ENCODE results near the gene ABLIM1.

The ABLIM1 gene

DNA sequence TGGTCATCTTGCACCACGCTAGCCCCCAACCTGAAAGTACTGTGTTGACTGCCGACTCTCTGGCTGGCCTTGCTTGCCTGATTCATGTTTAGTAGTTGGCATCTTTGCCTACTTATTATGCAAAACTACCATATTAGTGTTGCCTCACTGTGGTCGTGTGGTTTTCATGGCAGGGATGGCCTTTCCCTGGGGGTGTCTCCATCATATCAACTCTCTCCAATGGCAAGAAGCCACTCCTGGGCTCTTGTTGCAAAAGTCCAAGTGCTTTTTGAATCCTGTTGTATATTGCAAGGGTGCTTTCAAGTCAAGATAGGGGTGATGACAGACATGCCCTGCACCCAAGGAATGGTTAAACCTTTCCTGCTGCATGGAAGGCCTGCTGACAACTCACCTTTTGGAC is 39.4 kb downstream of the ABLIM1 start:
- DNase-seq: no peak

DNA sequence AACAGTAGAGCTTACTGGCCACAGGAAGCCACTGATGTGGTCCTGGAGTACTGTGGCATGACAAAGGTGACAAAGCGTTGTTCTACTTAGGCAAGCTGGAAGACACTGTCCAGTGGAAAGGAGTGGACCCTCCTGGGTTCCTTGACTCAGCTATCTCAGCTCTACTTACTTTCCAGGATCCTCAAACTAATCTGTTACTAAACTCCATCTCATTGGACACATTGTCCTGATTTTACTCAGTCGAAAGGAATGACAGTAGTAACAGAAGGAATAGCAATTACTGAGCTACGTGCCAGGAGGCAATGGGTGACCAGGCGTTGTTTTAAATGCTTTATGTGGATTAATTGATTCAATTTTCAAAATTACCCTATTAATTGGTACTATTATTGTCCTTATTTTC is 41.6 kb downstream of the ABLIM1 start:
- DNase-seq: no peak

DNA sequence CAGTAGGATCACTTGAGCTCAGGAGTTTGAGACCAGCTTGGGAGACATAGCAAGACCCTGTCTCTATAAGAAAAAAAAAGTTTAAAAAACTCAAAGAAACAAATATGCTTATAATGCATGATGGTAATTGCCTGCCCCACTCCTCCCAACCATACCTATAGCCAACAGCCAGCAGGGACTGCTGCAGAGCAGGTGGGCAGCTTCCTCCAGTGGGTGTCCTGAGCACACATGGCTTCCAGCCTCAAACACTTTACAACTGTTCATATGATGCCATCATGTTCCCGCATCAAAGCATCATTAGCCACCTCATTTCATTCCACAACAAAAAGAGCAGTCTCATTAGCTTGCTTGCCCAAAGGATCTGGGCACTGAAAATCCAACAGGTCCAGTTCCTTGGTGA is 42.0 kb downstream of the ABLIM1 start:
- no peak for DNase-seq

DNA sequence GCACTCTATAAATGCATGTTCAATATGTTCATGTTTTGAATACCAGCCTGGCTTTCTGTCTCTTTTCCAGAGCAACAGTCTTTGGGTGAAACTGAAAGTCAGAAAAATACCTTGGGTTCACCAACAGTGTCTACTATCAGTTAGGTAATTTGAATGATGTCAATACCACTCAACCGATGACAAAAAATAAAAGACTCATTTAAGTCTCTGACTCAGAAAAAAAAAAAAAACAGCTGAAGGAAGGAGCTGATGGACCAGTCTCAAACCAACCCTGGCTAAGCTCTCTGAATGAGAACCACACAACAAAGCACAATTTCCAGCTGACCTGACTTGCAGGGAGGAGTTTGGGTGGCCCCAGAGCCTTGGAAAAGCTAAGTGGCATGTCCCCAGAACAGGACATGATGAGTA is 42.5 kb downstream of the ABLIM1 start:
- DNase-seq: no peak

DNA sequence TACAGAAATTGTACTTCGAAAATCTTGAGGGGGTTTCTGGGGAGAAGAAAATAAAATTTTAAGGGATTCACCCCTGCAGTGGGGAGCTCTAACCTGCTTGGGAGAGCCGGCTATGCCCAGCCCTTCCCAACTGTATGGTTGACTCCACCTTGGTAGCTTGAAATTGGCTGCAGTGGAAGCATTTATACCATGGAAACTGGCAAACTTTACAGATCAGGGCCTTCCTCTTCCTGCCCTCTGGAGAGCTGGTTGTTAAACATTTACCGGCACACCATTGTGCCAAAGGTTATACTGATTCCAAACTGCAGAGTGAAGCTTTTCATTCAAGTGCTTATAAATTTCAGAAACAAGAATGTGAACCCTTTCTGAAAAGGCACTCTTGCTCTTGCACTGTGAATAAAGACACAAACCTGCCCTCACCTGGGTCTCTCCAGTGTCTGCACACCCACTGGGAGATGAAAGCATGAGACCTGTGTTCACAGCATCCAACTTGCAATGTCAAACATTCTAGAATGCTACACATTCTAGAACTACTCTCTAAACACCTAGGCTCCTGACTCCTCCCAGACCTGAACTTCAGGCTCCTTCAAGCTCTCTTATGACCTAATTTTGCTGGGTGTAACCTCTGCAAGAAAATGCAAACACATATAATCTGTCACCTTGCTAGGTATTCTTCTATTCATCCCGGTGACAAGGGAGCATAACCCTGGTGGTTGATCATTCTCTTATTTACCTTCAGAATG is 44.7 kb downstream of the ABLIM1 start:
- DNase-seq: no peak

DNA sequence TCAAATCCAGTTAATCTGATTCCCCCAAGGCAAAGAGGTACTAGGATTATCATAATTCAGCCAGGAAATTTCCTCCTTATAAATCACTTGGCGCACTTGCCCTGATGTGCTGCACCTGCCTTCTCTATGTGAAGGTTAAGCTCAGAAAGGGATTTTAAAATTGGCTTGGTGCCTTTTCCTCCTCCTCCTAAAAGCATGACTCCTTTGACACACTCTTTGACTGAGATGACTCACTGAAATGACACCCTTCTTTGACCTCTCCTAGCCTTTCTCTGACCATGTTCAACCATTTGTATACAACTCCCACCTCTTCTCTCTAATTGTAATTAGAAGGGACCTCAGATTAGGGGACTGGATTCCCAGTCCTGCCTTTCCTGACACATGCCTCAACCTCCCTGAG is 46.5 kb downstream of the ABLIM1 start:
- DNase-seq: no peak

DNA sequence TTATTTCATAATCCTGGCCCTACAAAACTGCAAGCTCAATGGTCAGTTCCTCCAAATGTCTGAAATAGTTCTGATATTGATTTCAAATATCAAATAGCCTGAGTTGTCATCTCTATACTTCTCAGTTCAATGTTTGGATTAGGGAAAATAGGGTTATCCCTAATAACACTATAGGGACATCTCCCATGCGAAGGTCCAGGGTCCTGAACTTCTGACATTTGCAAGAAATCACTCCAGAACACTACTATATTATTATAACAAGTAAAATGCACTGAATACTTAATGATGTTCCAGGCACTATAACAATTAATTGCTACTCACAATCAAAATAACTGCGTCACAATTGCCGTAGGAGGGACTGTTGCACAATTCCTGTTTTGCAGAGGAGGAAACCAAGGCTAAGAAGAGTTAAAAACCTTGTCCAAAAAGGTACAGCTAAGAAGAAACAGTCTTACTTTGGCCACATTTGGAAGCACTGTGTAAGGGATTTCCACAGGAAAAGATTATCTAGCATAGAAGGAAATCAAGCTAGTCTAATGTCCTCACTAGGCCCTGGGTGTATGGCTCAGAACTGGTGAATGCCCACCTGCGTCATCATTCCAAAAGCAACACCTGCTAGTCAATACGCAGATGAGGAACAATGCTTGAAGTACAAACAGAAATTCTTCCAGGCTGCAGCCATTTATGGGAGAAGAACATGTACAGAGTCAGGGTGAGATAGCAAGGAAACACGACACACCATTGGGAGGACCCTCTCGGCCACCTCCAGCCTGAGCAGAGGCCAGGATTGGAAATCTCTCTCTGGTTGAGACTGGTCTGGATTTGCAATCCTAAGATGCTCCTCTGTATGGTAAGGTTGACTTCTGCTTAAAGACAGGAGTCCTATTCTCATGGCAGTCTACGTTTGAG is 48.3 kb downstream of the ABLIM1 start:
- DNase-seq: no peak

DNA sequence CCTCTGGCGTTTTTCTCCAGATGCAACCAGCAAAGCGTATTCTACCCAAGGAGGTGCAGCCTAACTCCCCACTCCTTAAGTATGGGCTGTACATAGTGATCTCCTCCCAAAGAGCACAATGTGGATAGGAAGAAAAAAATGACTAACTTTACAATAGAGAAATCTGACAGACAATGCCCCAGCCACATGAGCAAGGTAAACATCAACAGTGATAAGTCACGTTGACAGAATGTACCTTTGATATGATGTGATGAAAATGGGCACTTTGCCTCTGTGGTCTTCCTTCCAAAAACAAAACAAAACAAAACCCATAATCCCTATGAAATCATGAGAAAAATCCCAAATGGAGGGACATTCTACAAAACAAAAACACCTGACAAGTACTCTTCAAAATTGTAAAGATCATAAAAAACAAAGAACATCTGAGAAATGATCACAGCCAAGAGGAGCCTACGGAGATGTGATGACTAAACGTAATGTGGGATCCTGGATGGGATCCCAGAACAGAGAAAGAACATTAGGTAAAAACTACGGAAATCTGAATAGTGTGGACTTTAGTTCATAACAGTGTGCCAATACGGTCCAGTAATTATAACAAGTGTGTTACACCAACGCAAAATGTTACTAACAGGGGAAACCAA is 50.6 kb downstream of the ABLIM1 start:
- DNase-seq: no peak

DNA sequence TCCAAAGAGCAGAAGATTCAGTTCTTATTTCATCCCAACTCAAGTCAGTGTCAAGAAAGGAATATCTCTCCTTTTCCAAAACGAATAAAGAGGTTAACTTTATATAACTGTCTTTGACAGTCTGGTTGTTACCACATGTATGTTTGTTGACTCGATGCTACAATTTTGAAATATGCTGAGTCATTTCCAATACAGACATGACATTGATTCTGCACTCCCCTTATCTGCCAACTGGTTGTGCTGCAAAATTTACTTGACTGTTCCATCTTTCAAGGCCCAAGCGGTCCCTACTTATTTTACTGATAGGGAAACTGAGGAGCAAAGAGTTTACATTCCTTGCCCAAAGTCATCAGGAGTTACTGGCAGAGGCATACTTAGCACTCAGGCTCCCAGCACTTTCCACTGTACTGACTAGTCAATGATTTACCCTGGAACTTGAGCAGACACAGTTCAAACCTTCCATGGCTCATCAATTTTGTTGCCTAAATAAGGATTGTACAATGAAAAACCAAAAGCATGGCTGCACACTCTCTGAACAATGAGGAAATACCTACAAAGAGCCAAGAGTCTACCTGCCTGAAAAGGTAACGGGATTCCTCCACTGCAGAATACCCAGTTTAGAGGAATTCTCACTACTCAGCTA is 52.8 kb downstream of the ABLIM1 start:
- no peak for DNase-seq

DNA sequence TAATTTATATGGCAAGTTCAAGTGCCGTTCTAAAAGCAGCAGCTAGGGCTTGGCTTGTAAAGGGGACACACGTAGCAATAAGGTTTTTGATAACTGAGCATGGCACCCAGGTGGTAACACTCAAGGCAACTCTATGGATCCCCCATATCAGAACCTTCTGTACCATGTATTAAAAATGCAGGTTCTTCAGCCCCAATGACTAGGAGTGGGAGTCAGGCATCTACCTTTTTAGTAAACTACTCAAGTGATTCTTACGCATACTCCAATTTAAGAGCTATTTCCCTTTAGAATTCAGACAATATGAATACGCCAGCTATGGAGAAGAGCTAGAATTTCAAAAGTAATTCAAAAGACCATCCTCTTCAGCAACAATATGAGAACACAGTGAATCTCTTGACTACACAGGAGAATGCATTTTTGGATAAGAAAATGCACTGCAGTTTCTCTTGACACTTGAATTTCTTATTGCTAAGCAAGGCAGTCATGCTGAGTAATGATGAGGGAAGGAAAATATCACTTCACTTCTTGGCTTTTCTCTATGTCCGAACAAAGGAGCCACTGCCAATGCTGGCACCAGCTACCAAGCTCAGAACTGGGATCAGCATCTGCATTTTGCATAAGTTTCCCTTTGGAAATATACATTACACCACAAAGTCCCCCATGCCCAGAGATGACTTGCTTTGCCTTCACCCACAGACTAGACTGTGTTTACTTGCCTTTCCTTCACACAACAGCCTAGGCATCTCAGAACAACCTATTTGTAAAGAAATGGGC is 53.5 kb downstream of the ABLIM1 start:
- DNase-seq: no peak

DNA sequence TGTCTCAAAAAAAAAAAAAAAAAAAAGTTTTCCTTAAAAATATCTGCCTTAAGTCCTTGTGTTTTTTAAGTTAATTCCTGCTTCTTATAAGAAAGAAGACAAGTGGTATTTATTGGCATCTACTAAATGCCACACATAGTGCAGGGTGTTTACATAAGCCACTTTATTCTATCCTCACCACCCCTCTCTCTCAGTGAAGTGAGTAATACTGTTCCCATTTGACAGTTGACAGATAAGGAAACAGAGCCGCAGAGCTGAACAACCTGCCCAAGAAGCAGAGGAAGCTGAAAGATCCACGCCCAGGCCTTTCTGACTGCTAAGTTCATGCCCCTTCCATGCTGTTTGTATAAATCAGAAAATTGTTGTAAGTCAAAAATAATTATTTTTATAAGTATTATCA is 54.1 kb downstream of the ABLIM1 start:
- no peak for DNase-seq

DNA sequence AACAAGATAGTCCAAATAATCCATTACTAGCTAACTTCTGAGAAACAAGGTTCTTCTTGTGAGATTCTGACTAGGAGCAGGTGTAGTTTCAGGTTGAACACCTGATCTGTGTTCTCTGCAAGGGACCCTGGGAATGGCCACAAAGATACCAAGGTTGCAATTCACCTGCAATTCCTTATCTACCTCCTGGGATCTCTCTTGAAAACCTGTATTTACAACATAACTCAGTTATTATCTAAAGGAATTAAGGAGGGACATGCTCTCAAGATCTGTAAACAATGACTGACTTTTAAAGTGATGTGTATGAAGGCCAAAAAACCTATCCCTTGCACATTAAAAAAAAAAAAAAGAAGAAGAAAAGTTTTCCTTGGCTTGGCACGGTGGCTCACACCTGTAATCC is 54.8 kb downstream of the ABLIM1 start:
- DNase-seq: no peak

DNA sequence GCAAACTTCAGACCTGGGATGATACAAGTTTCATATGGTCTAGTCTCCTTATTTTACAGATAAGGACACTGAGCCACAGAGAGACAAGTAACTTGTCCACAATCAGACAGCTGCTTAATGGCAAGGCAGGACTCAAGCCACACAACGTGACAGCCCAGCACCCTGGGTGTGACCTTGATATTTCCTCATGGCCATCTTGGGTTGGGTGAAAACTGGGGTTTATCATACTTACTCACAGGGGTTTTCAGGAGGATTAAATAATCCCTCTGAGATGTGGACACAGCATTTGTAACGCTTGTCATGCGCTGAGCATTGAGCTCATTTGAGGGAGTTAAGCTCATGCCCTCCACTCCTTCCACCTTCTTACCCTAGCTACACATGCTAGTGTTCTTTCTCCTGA is 58.0 kb downstream of the ABLIM1 start:
- no peak for DNase-seq

DNA sequence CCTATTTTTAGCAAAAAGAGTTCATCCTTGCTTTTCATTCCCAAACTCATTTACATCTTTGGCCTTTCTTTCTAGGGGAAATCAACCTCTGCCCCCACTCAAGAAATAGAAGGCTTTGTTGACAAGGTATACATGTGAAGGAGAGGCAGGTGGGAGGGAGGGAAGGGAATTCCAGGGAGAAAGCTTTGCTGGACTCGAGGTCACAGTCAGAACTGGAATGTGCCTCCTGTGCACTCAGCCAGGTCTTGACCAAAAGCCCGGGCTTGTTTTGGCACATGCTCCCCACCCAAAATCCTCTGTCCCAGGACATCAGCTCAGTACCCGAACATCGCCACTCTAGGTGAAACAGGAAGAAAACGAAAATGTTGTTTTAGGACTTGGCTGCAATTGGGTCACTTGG is 61.3 kb downstream of the ABLIM1 start:
- no peak for DNase-seq

DNA sequence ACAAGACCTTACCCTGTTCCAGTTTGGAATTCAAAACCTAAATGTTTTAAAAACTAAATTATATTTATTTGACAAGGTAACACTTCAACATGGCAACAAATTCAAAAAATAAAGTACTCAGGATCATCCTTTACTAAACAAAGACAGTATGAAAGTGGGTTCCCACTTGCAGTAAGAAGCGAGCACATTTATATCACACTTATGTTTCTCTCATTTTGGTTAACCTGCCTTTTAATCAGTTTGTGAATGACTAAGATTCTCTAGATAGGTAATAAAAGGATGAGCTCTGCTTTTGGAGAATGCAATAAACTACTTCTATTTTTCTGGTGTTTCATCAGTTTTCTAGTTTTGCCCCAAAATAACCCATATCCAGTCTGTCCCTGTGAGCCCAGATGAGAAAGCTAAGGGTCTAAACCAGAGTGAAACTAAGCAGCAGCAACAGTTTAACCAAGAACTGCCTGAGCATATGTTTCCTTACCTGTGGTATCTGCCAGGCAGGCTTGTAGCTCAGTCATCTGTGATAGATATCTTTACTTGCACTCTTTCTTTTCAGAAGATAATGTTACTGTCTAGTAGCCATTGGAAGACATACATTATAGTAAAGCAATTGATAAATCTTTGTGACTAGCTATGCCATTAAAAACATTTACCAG is 64.1 kb downstream of the ABLIM1 start:
- no peak for DNase-seq

DNA sequence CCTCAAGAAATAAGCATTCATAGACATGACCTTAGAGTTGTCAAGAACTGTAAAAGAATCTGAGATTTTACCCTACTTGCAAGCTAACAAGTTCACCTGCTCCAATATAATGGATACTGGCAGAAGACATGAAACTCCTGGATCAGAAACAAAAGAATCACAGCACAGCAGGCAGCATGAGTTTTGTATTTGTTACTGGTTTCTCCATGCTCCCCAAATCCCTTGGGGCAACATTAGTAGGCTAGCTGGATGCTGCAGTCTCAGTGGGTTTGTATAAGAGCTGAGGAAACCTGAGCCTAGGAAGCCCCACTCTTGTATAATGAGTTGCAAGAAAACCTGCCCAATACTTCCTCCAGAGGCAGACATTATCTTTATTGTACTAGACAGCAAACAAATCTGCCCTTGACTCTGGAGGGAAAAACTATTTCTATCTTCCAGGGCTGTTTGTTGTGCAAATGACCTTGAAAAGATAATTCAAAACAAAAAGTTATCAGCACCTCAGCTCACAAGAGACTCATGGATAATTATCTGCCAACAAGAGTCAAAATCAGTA is 64.8 kb downstream of the ABLIM1 start:
- DNase-seq: no peak

DNA sequence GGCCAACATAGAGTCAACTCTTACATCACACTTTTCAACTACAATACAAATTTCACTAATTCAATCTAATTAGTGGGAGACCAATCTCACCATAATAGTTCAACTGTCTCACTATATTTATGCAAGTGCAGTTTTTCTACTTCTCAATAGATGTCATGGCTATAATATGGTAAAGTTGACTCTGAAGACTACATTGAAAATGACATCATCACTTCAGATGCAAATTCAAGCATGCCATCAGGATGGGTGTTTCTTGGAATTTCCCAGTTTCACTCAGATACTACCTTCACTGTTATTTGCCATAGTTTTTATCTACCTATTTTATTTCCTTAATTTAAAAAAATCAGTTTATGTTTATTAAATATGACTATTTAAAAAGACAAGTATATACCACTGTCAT is 67.1 kb downstream of the ABLIM1 start:
- no peak for DNase-seq

DNA sequence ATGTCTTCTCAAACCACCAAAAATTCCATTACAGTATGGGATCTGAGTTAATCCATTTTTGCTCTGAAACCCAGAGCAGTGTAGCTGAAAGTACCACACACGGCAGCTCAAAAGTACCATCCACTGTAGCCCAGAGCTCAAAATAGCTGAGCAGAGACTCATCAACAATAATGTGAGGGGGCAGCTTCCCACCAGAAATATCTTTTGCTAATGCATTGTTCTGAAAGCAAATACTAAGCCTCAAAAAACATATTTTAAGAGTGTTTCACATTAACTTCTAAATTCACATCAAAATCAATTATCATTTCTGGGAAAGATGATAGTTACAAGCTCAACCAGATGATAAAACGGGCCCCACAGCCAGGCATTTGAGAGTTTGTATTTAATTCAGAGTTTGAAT is 73.7 kb downstream of the ABLIM1 start:
- no peak for DNase-seq

DNA sequence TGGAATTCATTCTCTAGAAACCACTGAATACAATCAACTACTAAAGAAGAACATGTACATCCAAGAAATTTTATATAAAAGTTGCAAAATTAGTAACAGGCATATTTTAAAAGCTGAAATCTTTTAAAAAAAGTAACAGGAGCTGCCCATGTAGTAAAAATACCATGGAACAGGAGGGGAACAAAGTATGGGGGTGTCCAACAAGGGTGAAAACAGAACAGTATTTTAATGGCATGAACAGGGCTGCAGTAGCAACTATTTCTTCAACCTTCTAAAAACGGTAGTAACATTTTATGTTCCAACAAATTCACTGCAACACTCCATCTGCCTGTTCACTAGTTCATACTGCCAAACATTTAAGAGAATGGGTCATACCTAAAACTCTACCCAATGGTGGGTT is 77.0 kb downstream of the ABLIM1 start:
- DNase-seq: no peak

DNA sequence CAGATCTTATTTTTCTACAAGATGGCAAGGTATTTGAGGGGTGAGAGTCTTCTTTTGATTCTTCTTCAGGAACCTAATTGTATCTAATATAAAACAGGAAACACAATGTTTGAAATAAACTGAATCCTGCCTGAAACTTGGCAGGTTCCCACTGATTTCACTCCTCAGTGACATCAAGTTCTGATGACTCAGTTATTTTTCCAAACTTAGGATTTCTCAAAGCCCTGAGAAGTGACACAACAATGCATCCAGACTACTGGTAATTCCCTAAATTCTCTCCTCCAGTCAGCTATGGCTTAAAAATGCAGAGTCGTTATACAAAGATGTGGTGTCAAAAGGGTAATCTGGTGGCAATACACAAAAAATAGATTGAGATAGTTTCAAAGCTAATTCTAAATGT is 80.9 kb downstream of the ABLIM1 start:
- DNase-seq: no peak

DNA sequence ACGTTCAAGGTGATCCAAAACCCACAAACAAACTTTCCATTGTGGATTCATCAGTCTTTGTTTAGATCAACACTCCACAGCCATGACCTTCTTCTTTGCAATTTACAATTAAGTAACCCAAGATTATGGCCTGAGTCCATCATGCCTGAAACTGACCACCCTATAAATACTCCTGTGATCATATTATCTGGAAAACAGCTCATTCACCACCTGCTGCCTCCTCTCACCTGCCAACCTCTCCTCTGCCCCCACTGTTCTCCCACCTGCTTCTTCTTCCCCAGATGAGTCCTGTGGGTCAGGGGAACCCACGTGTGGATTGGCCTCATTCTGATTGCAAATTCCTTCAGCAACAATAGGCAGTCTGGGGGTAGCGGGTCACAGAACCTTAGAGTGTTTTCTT is 81.4 kb downstream of the ABLIM1 start:
- no peak for DNase-seq

DNA sequence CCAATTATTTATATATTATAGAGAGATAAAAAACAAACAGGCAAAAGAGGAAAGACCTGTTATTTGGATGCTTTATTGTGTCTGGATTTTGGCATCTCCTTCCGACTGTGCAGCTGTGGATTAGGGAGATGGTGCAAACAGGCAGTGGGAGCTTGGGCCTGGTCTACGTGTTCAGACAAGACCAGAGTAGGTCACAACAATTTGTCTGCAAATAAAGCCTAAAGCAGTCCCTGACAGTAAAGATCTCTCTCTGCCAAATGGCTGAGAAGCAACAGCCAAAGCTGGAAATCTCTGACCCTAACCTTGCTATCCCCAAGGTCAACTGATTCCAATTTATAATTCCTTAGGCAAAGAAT is 82.0 kb downstream of the ABLIM1 start:
- no peak for DNase-seq
